K562 (cell line): Measurements from ENCODE around the gene PTH1R. TPM values are rescaled to one million over a fixed set of nuclear protein-coding genes. Genes with fewer than 3 reads are reported as not detected.
A peak's percentile ranks its signal among the peaks of the same experiment; 100 is the strongest.

Experiments
- ATAC-seq: fragments of 200-7000 bp; cut with Tn5 transposase; 3 replicates; pipeline ENCODE4 v1.9.1; 2020; ENCODE audit warnings: moderate library complexity
- BruUV-seq: library from RNA; stranded (reverse); fragments of 400-500 nt; replicated peaks from 2 replicates; lab custom pipeline; 2021; lab: Mats Ljungman, UMichigan
- CTCF ChIA-PET: fragments of 300-600 bp; formaldehyde crosslinking; extraction: SDS; loops from one replicate; lab custom pipeline; 2021; ENCODE audit warnings: low intra/inter-chr PET ratio; lab: Yijun Ruan, JAX
- POLR2A ChIA-PET: fragments of 300-600, 350-650 bp; sonication (Branson Sonifier 250); formaldehyde crosslinking; extraction: SDS; loops from one replicate; lab custom pipeline; 2021; ENCODE audit warnings: antibody characterized with exemption, inconsistent platforms; lab: Yijun Ruan, JAX
- DNase-seq, 4 experiments: peaks; one replicate each; pipeline versions ENCODE4 v3.0.0 to v3.0.0-alpha.2; 2011 to 2018; ENCODE audit warnings: low spot score in 3 of 4, mixed read lengths in 3 of 4; ENCODE audit errors: extremely low read depth in 1 of 4
- FAIRE-seq: peaks from 2 replicates; lab custom pipeline; 2011; peaks lifted over from hg19 to GRCh38; lab: Jason Lieb, UNC
- H2AFZ ChIP-seq: 2 replicates; pipeline ENCODE4 v1.6.0; 2011; ENCODE audit warnings: low read depth, low read length, control low read depth, inconsistent platforms
- H3K27ac ChIP-seq: fragments of 200-600 bp; 3 replicates; pipeline ENCODE4 v1.8.0; 2011; ENCODE audit warnings: low read depth, mild to moderate bottlenecking, control low read depth, inconsistent platforms, low read length, moderate library complexity, mixed read lengths; ENCODE audit errors: extremely low read depth
- H3K27me3 ChIP-seq, 2 experiments: fragments of 300-600 bp in 1 of 2; 2 replicates in 1 of 2; 3 replicates in 1 of 2; pipeline versions ENCODE4 v1.6.0 to v1.8.0; 2011; ENCODE audit warnings: inconsistent platforms in 2 of 2, low read length in 2 of 2, mild to moderate bottlenecking in 1 of 2, mixed read lengths in 1 of 2, moderate library complexity in 1 of 2; ENCODE audit not compliant: control insufficient read depth in 2 of 2, insufficient read depth in 2 of 2
- H3K36me3 ChIP-seq: fragments of 300-600 bp; 3 replicates; pipeline ENCODE4 v1.8.0; 2011; ENCODE audit warnings: mild to moderate bottlenecking, low read length, inconsistent platforms; ENCODE audit not compliant: control insufficient read depth, insufficient read depth
- H3K4me1 ChIP-seq, 2 experiments: fragments of 200-600 bp in 1 of 2; replicated peaks in 1 of 2; 2 replicates in 1 of 2; 3 replicates in 1 of 2; pipeline versions ENCODE4 v1.5.1 to v1.8.0; 2011; ENCODE audit warnings: inconsistent platforms in 2 of 2, low read length in 2 of 2, mild to moderate bottlenecking in 1 of 2, mixed read lengths in 1 of 2, moderate library complexity in 1 of 2; ENCODE audit not compliant: control insufficient read depth in 2 of 2, insufficient read depth in 2 of 2
- H3K4me2 ChIP-seq: 2 replicates; pipeline ENCODE4 v1.6.1; 2011; ENCODE audit warnings: low read length, control low read depth, inconsistent platforms, mixed read lengths; ENCODE audit not compliant: insufficient read depth
- H3K4me3 ChIP-seq: fragments of 200-600 bp; sonication (generic), shearing (Covaris generic); 2 replicates; pipeline ENCODE4 v1.5.1; 2016; ENCODE audit warnings: control low read depth, inconsistent platforms
- H3K79me2 ChIP-seq: fragments of 200-600 bp; 3 replicates; pipeline ENCODE4 v1.8.0; 2011; ENCODE audit warnings: low read length, inconsistent platforms; ENCODE audit not compliant: control insufficient read depth, insufficient read depth
- H3K9ac ChIP-seq, 2 experiments: 2 replicates each; pipeline versions ENCODE4 v1.6.0 to v1.6.1; 2011; ENCODE audit warnings: low read depth in 2 of 2, low read length in 2 of 2, control low read depth in 1 of 2, inconsistent platforms in 1 of 2, mild to moderate bottlenecking in 1 of 2, mixed read lengths in 1 of 2; ENCODE audit not compliant: insufficient read depth in 1 of 2
- H3K9me1 ChIP-seq: one replicate; pipeline ENCODE4 v1.6.0; 2011; ENCODE audit warnings: inconsistent platforms, mild to moderate bottlenecking, low read length, moderate library complexity; ENCODE audit not compliant: control insufficient read depth, insufficient read depth
- H3K9me3 ChIP-seq: replicated peaks from 2 replicates; pipeline ENCODE4 v1.5.1; 2011; ENCODE audit warnings: low read depth, low read length, inconsistent platforms; ENCODE audit not compliant: control insufficient read depth, insufficient read depth
- H4K20me1 ChIP-seq: replicated peaks from 2 replicates; pipeline ENCODE4 v1.6.1; 2011; ENCODE audit warnings: low read length, inconsistent platforms, mixed read lengths; ENCODE audit not compliant: control insufficient read depth, insufficient read depth
- HDGF ChIP-seq: fragments of 450-650 bp; IDR thresholded peaks from 2 replicates; pipeline ENCODE4 v1.6.1; 2016
- MAZ ChIP-seq, 2 experiments: fragments of 450-650 bp in 1 of 2; sonication (generic) in 1 of 2; formaldehyde crosslinking; IDR thresholded peaks in 1 of 2; conservative IDR thresholded peaks in 1 of 2; 2 replicates each; pipeline versions ENCODE4 v1.4.0 to v1.5.0; 2020; ENCODE audit warnings: mild to moderate bottlenecking in 1 of 2, missing genetic modification reagents in 1 of 2
- MNT ChIP-seq, 2 experiments: fragments of 450-650 bp; conservative IDR thresholded peaks; 2 replicates each; pipeline ENCODE4 v1.6.1; 2017; ENCODE audit warnings: mild to moderate bottlenecking in 2 of 2, moderate library complexity in 2 of 2
- NRF1 ChIP-seq, 2 experiments: fragments of 450-650 bp; IDR thresholded peaks in 1 of 2; conservative IDR thresholded peaks in 1 of 2; 2 replicates each; pipeline ENCODE4 v1.6.1; 2014; ENCODE audit warnings: mild to moderate bottlenecking in 2 of 2
- PCBP1 ChIP-seq: fragments of 200-400 bp; formaldehyde crosslinking; IDR thresholded peaks from 2 replicates; pipeline ENCODE4 v1.6.1; 2018; ENCODE audit warnings: mild to moderate bottlenecking, low read depth, low read length; ENCODE audit not compliant: poor library complexity, severe bottlenecking
- RFX1 ChIP-seq: fragments of 450-650 bp; IDR thresholded peaks from 2 replicates; pipeline ENCODE4 v1.6.1; 2016; ENCODE audit warnings: mild to moderate bottlenecking, moderate library complexity
- SMAD4 ChIP-seq: fragments of 250-450 bp; sonication (Bioruptor Pico); conservative IDR thresholded peaks from 2 replicates; pipeline ENCODE4 v1.8.0; 2021; ENCODE audit warnings: inconsistent platforms, mild to moderate bottlenecking, moderate library complexity
- SPI1 ChIP-seq: IDR thresholded peaks from 2 replicates; pipeline ENCODE4 v1.6.1; 2011; ENCODE audit warnings: low read depth, low read length, control low read depth, borderline replicate concordance
- UBTF ChIP-seq, 2 experiments: IDR thresholded peaks; 2 replicates each; pipeline ENCODE4 v1.6.1; 2012; ENCODE audit warnings: improper control_type of control experiment in 2 of 2, low read depth in 2 of 2, low read length in 2 of 2, borderline replicate concordance in 1 of 2
- WGBS: fragments of 100-300 bp; shearing (Covaris generic); methylation state at CpG from one replicate; pipeline ENCODE4 v1.1.6; 2016; ENCODE audit warnings: low coverage, mixed read lengths; ENCODE audit not compliant: insufficient coverage; ENCODE audit errors: missing lambda C conversion rate; 5-methylcytosine and 5-hydroxymethylcytosine counted together
- in situ Hi-C: fragments of 300-500 bp; cut with MboI; formaldehyde crosslinking; loops from 4 replicates; pipeline ENCODE4 v1.15.0; 2018; ENCODE audit warnings: inconsistent platforms, mixed read lengths
- intact Hi-C: fragments of 100-400 bp; cut with micrococcal nuclease; formaldehyde crosslinking; loops from 2 replicates; pipeline ENCODE4 v1.14.2; 2022
- polyA plus RNA-seq, 8 experiments: library from polyadenylated mRNA; depleted of rRNA in 4 of 8; stranded (reverse) in 5 of 8; unstranded in 3 of 8; fragments of >200 nt; fragmentation: Nextera tagmentation in 2 of 8; fragmentation: Illumina TruSeq in 1 of 8; extraction: Ambion mirVana in 2 of 8; extraction: Trizol in 1 of 8; gene quantifications; 2 replicates each; pipeline versions ENCODE4 v1.2.1 to v1.2.3, GENCODE V29; 2011 to 2014; ENCODE audit warnings: inconsistent platforms in 1 of 8, missing spikeins in 1 of 8
- total RNA-seq, 7 experiments: library from RNA; depleted of rRNA in 6 of 7; stranded (reverse); fragments of >200 nt in 6 of 7; fragmentation: Illumina TruSeq in 2 of 7; extraction: Trizol in 2 of 7; gene quantifications; 2 replicates each; pipeline versions ENCODE4 v1.2.1 to v1.2.3, GENCODE V29; 2011 to 2021; ENCODE audit warnings: low replicate concordance in 1 of 7

Gene PTH1R
- total and polyA plus RNA-seq, 9 of the 15 experiments (the other 6 are each of a cell fraction or from before 2014, with no cell fraction given), result not detected

GRCh38 chr3:46882377-46883053, 5.0 kb downstream of the PTH1R start:
- ChIA-PET CTCF (no interaction called here), POLR2A (interaction anchor here (0.5 to 1.0 kb wide), 3 partner anchors 12 to 67 kb away, joined by 3 to 5 read pairs (median 3); no protein-coding TSS in a partner anchor)
- 4% methylated on average over 45 of the region's 72 CpGs for WGBS
- no TSS peak for BruUV-seq
- in situ Hi-C loops (no loop called here), intact Hi-C loops (no loop called here)
- no peaks in the 10 kb centered on the region for H3K9me1 ChIP-seq
- DNase-seq, result peak; percentile 44 to 56 (median 50)
- H3K27ac ChIP-seq, result no peak overlapping the region
- no peaks in the 10 kb centered on the region for H3K36me3 ChIP-seq
- H3K9ac ChIP-seq, result peak overlapping the region in 1 of 2 experiments; percentile 81; a peak in 2 of 4 replicates
- H3K9me3 ChIP-seq, result no peaks in the 10 kb centered on the region
- peaks cover 0 to 30% of the 10 kb centered on the region in 2 experiments; a peak in 3 of 5 replicates for H3K4me1 ChIP-seq
- peaks cover 20% of the 10 kb centered on the region for H4K20me1 ChIP-seq
- H3K79me2 ChIP-seq, result no peaks in the 10 kb centered on the region
- peaks cover 46 to 70% of the 10 kb centered on the region in 2 experiments for H3K27me3 ChIP-seq
- TF ChIP-seq MNT (conservative IDR thresholded peaks at IDR 0.05), result no peak
- no peak for TF ChIP-seq RFX1
- peak; percentile 80 for TF ChIP-seq PCBP1
- TF ChIP-seq HDGF, result no peak
- peak in 1 of 2 experiments; percentile 22; a peak in 1 of 4 replicates for TF ChIP-seq MAZ (CRISPR knock-in tag; conservative IDR thresholded peaks at IDR 0.05 in 1 of 2, IDR thresholded peaks at IDR 0.05 in 1 of 2)
- peak in 1 of 2 experiments; percentile 40; a peak in 2 of 4 replicates for TF ChIP-seq NRF1 (conservative IDR thresholded peaks at IDR 0.05 in 1 of 2, IDR thresholded peaks at IDR 0.05 in 1 of 2)
- TF ChIP-seq UBTF (IDR thresholded peaks at IDR 0.05; ENCODE audit: borderline replicate concordance in 1 of 2, low read depth in 2 of 2, low read length in 2 of 2), result peak; percentile 63 to 77; a peak in 3 of 4 replicates
- TF ChIP-seq SPI1, result 0 out of 2 replicates have a peak, but pooled peaks have one; percentile 10
- peak; percentile 56; the same call in 1 of the 2 replicates for TF ChIP-seq SMAD4 (CRISPR knock-in tag)
- H3K4me3 ChIP-seq, result peak overlapping the region; percentile 21; the same call in 1 of the 2 replicates
- peak; percentile 53 for ATAC-seq
- no peak overlapping the region for H3K4me2 ChIP-seq
- H2AFZ ChIP-seq, result no peak overlapping the region
- no peak for FAIRE-seq
